GM20431 (cell line): ENCODE data around the gene PLET1.
"Not testable (repeated sequence)": the region's sequence is repeated elsewhere in the genome, so short reads cannot be mapped to it uniquely, and the experiment has no call there.

Experiments
- in situ Hi-C: fragments of 300-500 bp; cut with MseI, MboI; formaldehyde crosslinking; loops from one replicate; pipeline ENCODE4 v1.15.0; 2020; ENCODE audit warnings: low sequenced_read_pairs; ENCODE audit not compliant: unreplicated experiment

The PLET1 gene

DNA sequence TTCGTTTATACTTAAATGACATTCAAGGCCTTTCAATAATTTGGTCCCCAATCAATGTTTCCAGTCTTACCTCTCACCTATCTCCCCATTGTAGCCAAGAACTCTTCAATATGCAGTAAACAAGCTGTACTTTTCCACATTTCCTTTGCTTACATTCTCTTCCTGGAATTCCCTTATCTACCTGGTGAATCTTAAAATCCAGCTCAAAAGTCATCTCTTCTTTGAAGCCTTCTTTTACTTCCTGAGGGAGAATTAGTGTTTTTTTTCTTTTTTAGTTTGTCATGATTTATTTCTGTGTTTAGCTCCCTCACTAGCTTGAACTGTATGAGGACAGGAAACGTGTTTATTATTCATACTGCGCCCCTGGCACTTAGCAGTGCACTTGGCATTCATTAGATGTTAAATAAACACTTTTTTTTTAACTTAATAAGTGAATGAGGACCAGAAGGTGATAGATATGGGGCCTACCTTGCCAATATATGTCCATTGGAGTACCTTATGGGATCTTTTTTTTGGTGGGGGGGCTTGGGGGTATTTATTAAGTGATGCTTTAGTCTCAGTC is 39.3 kb downstream of the PLET1 start:
- in situ Hi-C loops, result loop anchor here (10.0 kb wide), 1 partner anchor 63 kb away; no protein-coding TSS in a partner anchor

DNA sequence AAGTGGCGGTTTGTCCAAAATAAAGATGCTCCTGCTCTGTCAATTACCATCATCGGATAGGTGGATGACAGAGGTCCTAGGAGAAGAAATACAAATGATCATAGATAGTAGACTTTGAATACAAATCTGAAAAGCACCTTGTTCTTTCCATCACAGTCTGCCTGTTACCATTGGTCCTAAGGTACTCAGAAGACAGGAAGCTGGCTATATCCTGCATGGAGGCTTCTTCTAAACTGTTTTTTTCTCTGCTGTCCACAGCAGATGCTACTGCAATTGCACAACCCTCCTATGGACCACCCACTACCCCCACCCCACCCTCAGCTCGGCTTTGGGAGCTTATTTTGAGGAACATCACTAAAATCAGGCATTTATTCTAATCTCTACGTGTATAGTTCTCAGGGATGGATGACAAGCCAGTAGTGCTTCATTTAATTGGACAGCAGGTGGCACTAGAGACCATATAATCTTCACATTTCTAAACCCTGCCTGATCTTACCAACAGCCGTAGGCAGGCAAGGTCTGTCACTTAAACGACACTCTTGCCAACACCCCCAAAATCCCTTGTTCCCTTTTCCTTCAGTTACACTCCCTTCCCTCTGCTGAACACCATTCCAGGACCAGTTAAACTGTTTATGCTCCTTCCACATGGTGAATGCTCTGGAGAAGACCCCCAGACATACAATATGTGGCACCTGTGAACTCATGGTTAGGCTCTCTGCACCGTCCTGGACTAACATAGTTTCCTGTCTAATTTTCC is 41.0 kb downstream of the PLET1 start:
- in situ Hi-C loops, result loop anchor here (10.0 kb wide), 1 partner anchor 65 kb away; no protein-coding TSS in a partner anchor

DNA sequence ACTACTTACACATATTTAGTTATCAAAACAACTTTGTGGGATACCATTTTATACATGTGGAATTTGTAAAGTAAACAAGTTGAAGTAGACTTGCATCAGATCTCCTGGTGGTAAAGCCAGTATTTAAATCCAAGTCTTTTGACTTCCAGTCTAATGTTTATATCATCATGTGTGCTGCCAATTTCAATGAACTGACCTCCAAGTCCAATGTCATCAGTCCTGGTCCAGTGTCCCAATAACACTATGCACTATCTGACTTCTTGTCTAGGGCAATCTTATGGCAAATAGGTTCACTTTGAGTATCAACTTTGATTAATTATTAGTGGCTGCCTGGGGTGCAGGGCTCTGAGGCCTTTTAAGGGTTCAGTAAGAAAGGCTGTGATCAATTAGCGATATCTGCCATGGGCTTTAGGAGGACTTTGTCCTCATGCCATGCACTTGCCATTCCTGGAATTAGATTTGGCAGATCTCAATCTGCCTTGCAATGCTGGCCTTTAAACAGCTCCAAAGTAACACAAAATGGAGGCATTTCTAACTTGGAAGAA is 44.0 kb downstream of the PLET1 start:
- in situ Hi-C loops, result no loop called here

DNA sequence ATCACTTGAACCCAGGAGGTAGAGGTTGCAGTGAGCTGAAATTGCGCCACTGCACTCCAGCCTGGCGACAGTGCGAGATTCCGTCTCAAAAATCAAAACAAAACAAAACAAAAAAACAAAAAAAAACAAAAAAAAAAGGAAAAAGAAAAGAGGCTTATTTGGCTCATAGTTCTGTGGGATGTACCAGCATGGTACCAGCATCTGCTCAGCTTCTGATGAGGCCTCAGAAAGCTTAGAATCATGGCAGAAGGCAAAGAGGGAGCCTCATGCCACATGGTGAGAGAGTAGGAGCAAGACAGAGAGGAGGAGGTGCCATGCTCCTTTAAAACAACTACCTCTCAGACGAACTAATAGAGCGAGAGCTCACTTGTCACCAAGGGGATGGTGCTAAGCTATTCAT is 45.0 kb downstream of the PLET1 start:
- in situ Hi-C loops, result no loop called here

DNA sequence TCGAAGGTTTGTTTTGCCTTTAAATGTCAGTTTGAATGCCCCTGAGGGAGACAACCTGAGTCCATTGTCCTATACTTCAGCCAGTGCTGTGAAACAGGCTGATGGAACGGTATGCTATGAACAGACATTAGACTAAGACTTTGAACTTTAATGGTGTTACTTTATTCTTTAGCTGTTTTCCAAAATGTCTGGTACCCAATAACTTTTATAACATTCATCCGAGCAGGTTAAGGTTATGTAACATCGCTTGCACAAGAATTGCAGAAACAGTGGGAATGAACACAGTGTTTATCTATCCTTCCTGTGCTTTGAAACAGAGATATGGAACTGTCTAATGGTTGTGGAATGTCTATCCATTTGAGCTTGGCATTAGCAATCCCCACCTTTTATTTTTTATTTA is 46.9 kb downstream of the PLET1 start:
- in situ Hi-C loops, result no loop called here

DNA sequence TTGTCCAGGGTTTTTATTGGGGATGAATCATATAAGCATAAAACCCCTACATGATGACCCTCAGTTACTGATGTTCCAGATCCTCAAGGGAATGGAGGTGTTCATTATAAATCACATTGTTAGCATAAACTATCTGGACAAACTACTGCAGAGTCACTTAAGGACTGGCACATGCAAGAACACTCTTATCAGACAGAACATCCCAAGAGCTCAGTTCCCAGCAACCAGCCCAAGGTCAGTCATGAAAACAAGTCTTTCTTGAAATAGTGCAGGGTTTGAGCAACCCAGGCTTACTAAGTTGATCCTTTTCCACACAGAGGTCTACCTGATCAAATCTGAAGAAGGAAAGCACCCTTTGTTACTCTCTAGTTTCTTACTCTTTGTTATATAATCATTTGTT is 48.0 kb downstream of the PLET1 start:
- in situ Hi-C loops, result no loop called here

DNA sequence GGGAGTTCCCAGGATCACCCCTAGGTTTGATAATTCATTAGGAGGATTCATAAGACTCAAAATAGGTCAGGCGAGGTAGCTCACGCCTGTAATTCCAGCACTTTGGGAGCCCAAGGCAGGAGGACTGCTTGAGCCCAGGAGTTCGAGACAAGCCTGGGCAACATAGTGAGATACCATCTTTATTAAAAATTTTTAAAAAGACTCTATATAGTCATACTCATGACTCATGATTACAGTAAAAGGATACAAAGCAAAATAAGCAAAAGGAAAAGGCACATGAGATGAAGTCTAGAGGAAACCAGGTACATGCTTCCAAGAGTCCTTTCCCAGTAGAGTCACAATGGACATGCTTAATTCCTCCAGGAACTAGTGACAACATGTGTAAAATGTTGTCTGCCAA is 48.4 kb downstream of the PLET1 start:
- in situ Hi-C loops, result no loop called here

DNA sequence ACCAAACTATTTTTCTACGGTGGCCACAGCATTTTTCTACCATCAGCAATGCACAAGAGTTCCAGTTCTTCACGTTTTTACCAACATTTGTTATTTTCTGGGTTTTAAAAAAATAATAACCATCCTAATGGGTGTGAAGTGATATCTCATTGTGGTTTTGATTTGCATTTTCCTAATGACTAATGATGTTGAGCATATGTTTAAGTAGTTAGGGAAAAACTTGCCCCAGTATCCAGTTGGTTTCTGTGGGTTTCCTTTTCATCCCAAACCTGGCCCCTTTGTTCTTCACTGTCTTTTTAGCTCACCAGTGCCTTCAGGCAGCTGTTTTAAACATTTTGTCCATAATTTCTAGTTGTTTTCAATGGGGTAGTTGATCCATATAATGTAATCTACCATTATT is 49.1 kb downstream of the PLET1 start:
- in situ Hi-C loops, result no loop called here

DNA sequence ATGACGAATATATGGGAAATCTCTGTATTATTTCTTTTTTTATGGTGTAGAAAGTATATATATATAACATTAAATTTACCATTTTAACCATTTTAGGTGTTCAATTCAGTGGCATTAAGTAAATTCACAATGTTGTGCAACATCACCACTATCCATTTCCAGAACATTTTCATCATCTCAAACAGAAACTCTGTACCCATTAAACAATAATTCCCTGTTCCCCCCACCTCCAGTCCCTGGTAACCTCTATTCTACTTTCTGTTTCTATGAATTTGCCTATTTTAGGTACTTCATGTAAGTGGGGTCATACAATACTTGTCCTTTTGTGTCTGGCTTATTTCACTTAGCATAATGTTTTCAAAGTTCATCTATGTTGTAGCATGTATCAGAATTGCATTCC is 49.8 kb downstream of the PLET1 start:
- in situ Hi-C loops, result no loop called here

DNA sequence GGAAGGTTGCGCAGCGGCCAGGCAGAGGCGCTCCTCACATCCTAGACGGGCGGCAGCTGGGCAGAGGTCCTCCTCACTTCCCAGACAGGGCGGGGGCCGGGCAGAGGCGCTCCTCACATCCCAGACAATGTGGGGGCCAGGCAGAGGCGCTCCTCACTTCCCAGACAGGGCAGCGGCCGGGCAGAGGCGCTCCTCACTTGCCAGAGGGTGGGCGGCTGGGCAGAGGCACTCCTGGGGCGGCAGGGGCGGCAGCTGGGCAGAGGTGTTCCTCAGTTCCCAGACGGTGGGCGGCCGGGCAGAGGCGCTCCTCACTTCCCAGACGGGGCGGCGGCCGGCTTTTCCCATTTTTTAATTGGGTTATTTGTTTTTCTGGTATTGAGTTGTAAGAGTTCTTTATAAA is 54.6 kb downstream of the PLET1 start:
- in situ Hi-C loops, result no loop called here

DNA sequence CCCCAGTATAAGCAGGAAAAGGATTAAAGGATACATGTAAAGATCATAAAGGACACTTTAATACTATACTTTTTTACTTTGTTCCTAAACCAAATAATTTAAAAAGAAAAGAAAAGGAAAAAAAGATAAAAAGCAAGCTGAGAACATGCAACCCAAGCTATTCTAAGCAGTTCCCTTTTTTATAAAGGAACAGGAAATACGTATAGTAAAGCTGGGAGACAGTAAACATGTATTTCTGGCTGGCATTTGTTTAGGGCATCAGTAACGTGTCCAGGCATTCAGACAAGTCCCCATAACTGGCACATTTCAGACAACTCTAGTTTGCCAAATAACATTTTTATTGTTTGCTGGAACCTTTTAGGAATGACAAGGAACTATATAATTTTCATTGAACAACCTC is 60.4 kb downstream of the PLET1 start:
- in situ Hi-C loops, result no loop called here

DNA sequence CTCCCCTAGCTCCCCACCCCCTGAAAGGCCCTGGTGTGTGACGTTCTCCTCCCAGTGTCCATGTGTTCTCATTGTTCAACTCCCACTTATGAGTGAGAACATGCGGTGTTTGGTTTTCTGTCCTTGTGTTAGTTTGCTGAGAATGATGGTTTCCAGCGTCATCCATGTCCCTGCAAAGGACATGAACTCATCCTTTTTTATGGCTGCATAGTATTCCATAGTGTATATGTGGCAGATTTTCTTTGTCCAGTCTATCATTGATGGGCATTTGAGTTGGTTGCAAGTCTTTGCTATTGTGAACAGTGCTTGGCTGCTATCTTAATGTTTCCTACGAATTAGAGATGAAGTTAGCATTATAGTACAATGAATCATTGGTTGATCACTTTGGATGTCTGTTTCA is 61.6 kb downstream of the PLET1 start:
- in situ Hi-C loops, result not testable (repeated sequence)
